ENCODE data around the gene AFAP1L1.

AFAP1L1 gene

GRCh38 chr5:149349382-149349781, 77.7 kb downstream of the AFAP1L1 start:
- DNase-seq (ENCODE audit: low read depth) = no peak

- no peak for DNase-seq (ENCODE audit: low read depth)
Measured at GRCh38 chr5:149352169-149352568, 80.5 kb downstream of the AFAP1L1 start.

- DNase-seq (ENCODE audit: low read depth) = no peak
Measured at GRCh38 chr5:149353911-149354310, 82.3 kb downstream of the AFAP1L1 start.

- no peak for DNase-seq (ENCODE audit: low read depth)
Measured at GRCh38 chr5:149355688-149356087, 84.0 kb downstream of the AFAP1L1 start.

GRCh38 chr5:149356391-149356790, 84.7 kb downstream of the AFAP1L1 start:
- no peak for DNase-seq (ENCODE audit: low read depth)

- DNase-seq (ENCODE audit: low read depth) = peak; percentile 90
Measured at GRCh38 chr5:149357370-149358293, 86.0 kb downstream of the AFAP1L1 start, which contains the start of gene PCYOX1L. Gene PCYOX1L (plus strand): TSS chr5:149358046. CDS start chr5:149358069, 23 bp downstream.

- no peak for DNase-seq (ENCODE audit: low read depth)
Measured at GRCh38 chr5:149358294-149358651, 86.6 kb downstream of the AFAP1L1 start.

GRCh38 chr5:149358868-149359495, 87.3 kb downstream of the AFAP1L1 start:
- no peak for DNase-seq (ENCODE audit: low read depth)

GRCh38 chr5:149360272-149360671, 88.6 kb downstream of the AFAP1L1 start:
- DNase-seq (ENCODE audit: low read depth) = no peak

- DNase-seq (ENCODE audit: low read depth) = no peak
Measured at GRCh38 chr5:149362541-149362940, 90.9 kb downstream of the AFAP1L1 start.

GRCh38 chr5:149363358-149363757, 91.7 kb downstream of the AFAP1L1 start:
- no peak for DNase-seq (ENCODE audit: low read depth)

- no peak for DNase-seq (ENCODE audit: low read depth)
Measured at GRCh38 chr5:149363936-149364335, 92.3 kb downstream of the AFAP1L1 start.

GRCh38 chr5:149364719-149365118, 93.1 kb downstream of the AFAP1L1 start:
- no peak for DNase-seq (ENCODE audit: low read depth)

- no peak for DNase-seq (ENCODE audit: low read depth)
Measured at GRCh38 chr5:149365418-149365817, 93.8 kb downstream of the AFAP1L1 start.

GRCh38 chr5:149366169-149366729, 94.6 kb downstream of the AFAP1L1 start:
- no peak for DNase-seq (ENCODE audit: low read depth)

GRCh38 chr5:149367249-149367971, 95.8 kb downstream of the AFAP1L1 start:
- no peak for DNase-seq (ENCODE audit: low read depth)

GRCh38 chr5:149367972-149368645, 96.5 kb downstream of the AFAP1L1 start:
- DNase-seq (ENCODE audit: low read depth) = no peak

GRCh38 chr5:149370878-149371277, 99.2 kb downstream of the AFAP1L1 start:
- DNase-seq (ENCODE audit: low read depth) = no peak

- peak; percentile 41 for DNase-seq (ENCODE audit: low read depth)
Measured at GRCh38 chr5:149371296-149371962, 99.8 kb downstream of the AFAP1L1 start.

- no peak for DNase-seq (ENCODE audit: low read depth)
Measured at GRCh38 chr5:149372076-149372795, 100.6 kb downstream of the AFAP1L1 start.

Data from stimulated activated CD8-positive, alpha-beta memory T cell treated with anti-CD3 and anti-CD28 coated beads, Interleukin-4, amount 100 ng/mL, for 24 hours (primary cell).